Esophagus squamous epithelium (tissue), 4 donors: ENCODE measurements around the gene DOK5.

Experiments used
- CTCF ChIP-seq, 6 experiments: fragments of 450-650 bp in 4 of 6; fragments of 200-600 bp in 2 of 6; sonication (generic) in 2 of 6; IDR thresholded peaks; one replicate each; pipeline ENCODE4 v1.5.1; 2016 to 2019; ENCODE audit warnings: antibody characterized with exemption in 6 of 6, mild to moderate bottlenecking in 4 of 6, moderate library complexity in 4 of 6
- POLR2A ChIP-seq, 4 donors: fragments of 450-650 bp; IDR thresholded peaks; one replicate each; pipeline ENCODE4 v1.6.1; 2017; ENCODE audit warnings: antibody characterized with exemption in 4 of 4, mild to moderate bottlenecking in 4 of 4, moderate library complexity in 3 of 4

DNA sequence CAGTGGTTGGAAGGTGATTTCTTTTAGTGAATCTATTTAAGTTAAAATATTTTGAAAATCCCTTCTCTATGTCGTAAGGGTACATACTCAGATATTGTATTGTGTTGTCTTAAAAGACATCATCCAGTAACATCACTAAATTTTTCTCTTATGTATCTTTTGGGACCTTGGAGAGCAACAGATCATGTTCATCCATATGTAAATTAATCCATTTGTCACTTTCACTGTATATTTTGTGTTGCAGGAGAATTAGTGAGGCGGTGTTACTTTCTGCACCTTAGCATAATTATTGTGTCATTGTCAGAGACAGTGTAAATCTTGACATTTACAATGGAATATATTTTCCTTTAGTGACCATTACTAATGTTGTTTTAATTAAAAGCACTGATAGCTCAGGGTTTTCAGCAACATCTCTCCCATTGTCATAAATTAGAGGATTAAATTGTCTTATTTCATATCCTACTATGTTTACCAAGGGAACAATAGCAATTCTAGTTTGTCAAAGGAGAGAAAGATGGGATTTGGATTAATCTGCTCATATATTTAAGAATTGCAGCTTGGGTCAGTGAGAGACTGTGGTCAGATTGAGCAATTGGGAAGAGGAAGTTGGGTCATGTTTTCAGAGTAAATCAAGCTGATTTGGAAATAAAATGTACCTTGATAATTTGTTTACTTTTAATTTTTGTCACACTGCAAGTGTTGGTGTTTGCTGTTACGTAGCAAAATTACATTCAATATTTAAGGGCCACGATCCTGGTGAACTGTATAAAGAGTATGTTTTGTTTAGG lies 22.7 kb downstream of the DOK5 start:
- TF ChIP-seq POLR2A (IDR thresholded peaks at IDR 0.05) (no peak), CTCF (IDR thresholded peaks at IDR 0.05) (no peak)
